Esophagus squamous epithelium (tissue), 4 donors: ENCODE data around the gene WNT9A.

Experiments
- POLR2A ChIP-seq, 4 donors: fragments of 450-650 bp; IDR thresholded peaks; one replicate each; pipeline ENCODE4 v1.6.1; 2017; ENCODE audit warnings: antibody characterized with exemption in 4 of 4, mild to moderate bottlenecking in 4 of 4, moderate library complexity in 3 of 4
- TF ChIP-seq, protein P1 (sequence below), 6 experiments: fragments of 450-650 bp in 4 of 6; fragments of 200-600 bp in 2 of 6; sonication (generic) in 2 of 6; IDR thresholded peaks; one replicate each; pipeline ENCODE4 v1.5.1; 2016 to 2019; ENCODE audit warnings: antibody characterized with exemption in 6 of 6, mild to moderate bottlenecking in 4 of 6, moderate library complexity in 4 of 6

DNA sequence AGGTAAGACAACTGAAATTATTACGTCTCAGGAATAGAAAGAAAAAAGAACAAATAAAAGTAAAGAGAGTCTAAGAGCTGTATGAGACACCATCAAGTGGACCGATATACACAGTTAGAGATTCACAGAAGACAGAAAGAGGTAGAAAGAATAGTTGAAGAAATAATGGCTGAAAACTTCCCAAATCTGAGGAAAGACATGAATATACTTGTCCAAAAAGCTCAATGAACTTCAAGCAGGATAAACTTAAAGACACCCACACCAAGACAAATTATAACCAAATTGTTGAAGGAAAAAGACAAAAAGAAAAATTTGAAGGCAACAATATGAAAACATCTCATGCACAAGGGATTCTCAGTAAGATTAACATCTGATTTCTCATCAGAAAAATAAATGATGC, 39.4 kb upstream of the WNT9A start:
- TF ChIP-seq, protein P1, sequence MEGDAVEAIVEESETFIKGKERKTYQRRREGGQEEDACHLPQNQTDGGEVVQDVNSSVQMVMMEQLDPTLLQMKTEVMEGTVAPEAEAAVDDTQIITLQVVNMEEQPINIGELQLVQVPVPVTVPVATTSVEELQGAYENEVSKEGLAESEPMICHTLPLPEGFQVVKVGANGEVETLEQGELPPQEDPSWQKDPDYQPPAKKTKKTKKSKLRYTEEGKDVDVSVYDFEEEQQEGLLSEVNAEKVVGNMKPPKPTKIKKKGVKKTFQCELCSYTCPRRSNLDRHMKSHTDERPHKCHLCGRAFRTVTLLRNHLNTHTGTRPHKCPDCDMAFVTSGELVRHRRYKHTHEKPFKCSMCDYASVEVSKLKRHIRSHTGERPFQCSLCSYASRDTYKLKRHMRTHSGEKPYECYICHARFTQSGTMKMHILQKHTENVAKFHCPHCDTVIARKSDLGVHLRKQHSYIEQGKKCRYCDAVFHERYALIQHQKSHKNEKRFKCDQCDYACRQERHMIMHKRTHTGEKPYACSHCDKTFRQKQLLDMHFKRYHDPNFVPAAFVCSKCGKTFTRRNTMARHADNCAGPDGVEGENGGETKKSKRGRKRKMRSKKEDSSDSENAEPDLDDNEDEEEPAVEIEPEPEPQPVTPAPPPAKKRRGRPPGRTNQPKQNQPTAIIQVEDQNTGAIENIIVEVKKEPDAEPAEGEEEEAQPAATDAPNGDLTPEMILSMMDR (IDR thresholded peaks at IDR 0.05), result no peak
- TF ChIP-seq POLR2A (IDR thresholded peaks at IDR 0.05), result no peak
